ENCODE measurements around the gene MBOAT1. TPM values are rescaled to one million over a fixed set of nuclear protein-coding genes. Genes with fewer than 3 reads are reported as not detected.

Gene MBOAT1
- total RNA-seq, 1 experiment from 2014 or later, result 22.0 TPM

GRCh38 chr6:20178327-20178726, 33.9 kb downstream of the MBOAT1 start:
- Histone ChIP-seq H3K4me3 (no peak overlapping the region), H3K4me1 (replicated peaks; ENCODE audit: insufficient read depth) (0 out of 2 replicates have a peak, but pooled peaks cover 7% of the 10 kb centered on the region), H3K9me2 (ENCODE audit: insufficient read depth) (no peaks in the 10 kb centered on the region), H3K27me3 (ENCODE audit: insufficient read depth, low read depth) (no peaks in the 10 kb centered on the region), H3K4me2 (no peak overlapping the region), H3K9me3 (ENCODE audit: insufficient read depth, low read depth) (no peaks in the 10 kb centered on the region), H3K27ac (no peak overlapping the region), H3K79me2 (ENCODE audit: low read depth) (no peaks in the 10 kb centered on the region), H4K20me1 (ENCODE audit: insufficient read depth) (no peaks in the 10 kb centered on the region), H3K36me3 (ENCODE audit: low read depth) (no peaks in the 10 kb centered on the region), H2AFZ (no peak overlapping the region), H3F3A (ENCODE audit: insufficient read depth, low read depth) (peaks cover 2% of the 10 kb centered on the region; the same call in 1 of the 2 replicates)
- no peak for DNase-seq
- BruUV-seq (replicated peaks), result no TSS peak
- no peak for TF ChIP-seq CTCF (conservative IDR thresholded peaks at IDR 0.05)
- no peak for TF ChIP-seq EZH2 (IDR thresholded peaks at IDR 0.05; ENCODE audit: low read depth)
- intact Hi-C loops (cut with micrococcal nuclease; ENCODE audit: unreplicated experiment), result no loop called here
- POLR2A ChIA-PET (ENCODE audit: unreplicated experiment), result interaction anchor here (0.9 kb wide), 1 partner anchor 50 kb away, joined by 32 read pairs; no protein-coding TSS in a partner anchor
- CTCF ChIA-PET, result no interaction called here

- ChIA-PET POLR2A (ENCODE audit: unreplicated experiment) (no interaction called here), CTCF (interaction anchor here (0.6 kb wide), 1 partner anchor 199 kb away, joined by 4 read pairs; no protein-coding TSS in a partner anchor)
- no peaks in the 10 kb centered on the region for H3K4me1 ChIP-seq (replicated peaks; ENCODE audit: insufficient read depth)
- no peaks in the 10 kb centered on the region for H3K27me3 ChIP-seq (ENCODE audit: insufficient read depth, low read depth)
- no peak for TF ChIP-seq EZH2 (IDR thresholded peaks at IDR 0.05; ENCODE audit: low read depth)
- no peak for TF ChIP-seq CTCF (conservative IDR thresholded peaks at IDR 0.05)
- H3K36me3 ChIP-seq (ENCODE audit: low read depth), result no peaks in the 10 kb centered on the region
- H3K79me2 ChIP-seq (ENCODE audit: low read depth), result no peaks in the 10 kb centered on the region
- no peak overlapping the region for H3K27ac ChIP-seq
- intact Hi-C loops (cut with micrococcal nuclease; ENCODE audit: unreplicated experiment), result no loop called here
- DNase-seq, result no peak
- no peaks in the 10 kb centered on the region for H3F3A ChIP-seq (ENCODE audit: insufficient read depth, low read depth)
- H4K20me1 ChIP-seq (ENCODE audit: insufficient read depth), result no peaks in the 10 kb centered on the region
- no TSS peak for BruUV-seq (replicated peaks)
- no peaks in the 10 kb centered on the region for H3K9me2 ChIP-seq (ENCODE audit: insufficient read depth)
- no peak overlapping the region for H3K4me2 ChIP-seq
- H2AFZ ChIP-seq, result no peak overlapping the region
- no peak overlapping the region for H3K4me3 ChIP-seq
- no peaks in the 10 kb centered on the region for H3K9me3 ChIP-seq (ENCODE audit: insufficient read depth, low read depth)
Measured at GRCh38 chr6:20175810-20176410, 36.4 kb downstream of the MBOAT1 start.

GRCh38 chr6:20173833-20174792, 38.2 kb downstream of the MBOAT1 start:
- CTCF ChIA-PET, result no interaction called here
- no peaks in the 10 kb centered on the region for H4K20me1 ChIP-seq (ENCODE audit: insufficient read depth)

More at GRCh38 chr6:20173833-20174792, 38.2 kb downstream of the MBOAT1 start:
- H3K9me3 ChIP-seq (ENCODE audit: insufficient read depth, low read depth), result no peaks in the 10 kb centered on the region
- no peak overlapping the region for H3K4me2 ChIP-seq
- TF ChIP-seq EZH2 (IDR thresholded peaks at IDR 0.05; ENCODE audit: low read depth) (no peak), CTCF (conservative IDR thresholded peaks at IDR 0.05) (no peak)
- H3K4me1 ChIP-seq (replicated peaks; ENCODE audit: insufficient read depth), result no peaks in the 10 kb centered on the region
- H3K79me2 ChIP-seq (ENCODE audit: low read depth), result no peaks in the 10 kb centered on the region
- no peak overlapping the region for H3K4me3 ChIP-seq
- no peaks in the 10 kb centered on the region for H3K27me3 ChIP-seq (ENCODE audit: insufficient read depth, low read depth)
- no peaks in the 10 kb centered on the region for H3K36me3 ChIP-seq (ENCODE audit: low read depth)
- DNase-seq, result no peak
- no peak overlapping the region for H3K27ac ChIP-seq
- intact Hi-C loops (cut with micrococcal nuclease; ENCODE audit: unreplicated experiment), result no loop called here
- no TSS peak for BruUV-seq (replicated peaks)
- POLR2A ChIA-PET (ENCODE audit: unreplicated experiment), result no interaction called here
- H3K9me2 ChIP-seq (ENCODE audit: insufficient read depth), result no peaks in the 10 kb centered on the region
- H2AFZ ChIP-seq, result no peak overlapping the region
- H3F3A ChIP-seq (ENCODE audit: insufficient read depth, low read depth), result no peaks in the 10 kb centered on the region
